HEK293 (cell line): Measurements from ENCODE around the gene ARMC8.

Experiments
- CTCF ChIA-PET: fragments of 350-600 bp; formaldehyde crosslinking; extraction: SDS; loops from one replicate; lab custom pipeline; 2021; ENCODE audit warnings: antibody characterized with exemption; lab: Yijun Ruan, JAX
- POLR2A ChIA-PET: fragments of 300-600 bp; formaldehyde crosslinking; extraction: SDS; loops from one replicate; lab custom pipeline; 2020; ENCODE audit warnings: antibody characterized with exemption, inconsistent platforms; lab: Yijun Ruan, JAX
- H3K27ac ChIP-seq: fragments of 200-500 bp; sonication (Bioruptor generic); 2 replicates; pipeline ENCODE4 v1.5.1; 2014; ENCODE audit warnings: low read depth, low read length, control low read depth, inconsistent platforms; ENCODE audit errors: extremely low read depth
- H3K36me3 ChIP-seq, 2 experiments: fragments of 200-500 bp in 1 of 2; sonication (Bioruptor generic) in 1 of 2; 1 replicate in 1 of 2; 2 replicates in 1 of 2; pipeline ENCODE4 v1.5.1; 2014 to 2017; ENCODE audit warnings: inconsistent platforms in 2 of 2, low read length in 2 of 2; ENCODE audit not compliant: control insufficient read depth in 2 of 2, insufficient read depth in 1 of 2
- H3K4me1 ChIP-seq: fragments of 200-500 bp; sonication (Bioruptor generic); 2 replicates; pipeline ENCODE4 v1.5.1; 2014; ENCODE audit warnings: mild to moderate bottlenecking, low read length, inconsistent platforms; ENCODE audit not compliant: control insufficient read depth, insufficient read depth
- H3K4me3 ChIP-seq: 2 replicates; pipeline ENCODE4 v1.5.1; 2011; ENCODE audit warnings: low read depth, mild to moderate bottlenecking, control low read depth, low read length, moderate library complexity
- H3K9me3 ChIP-seq: fragments of 200-500 bp; sonication (Bioruptor generic); 2 replicates; pipeline ENCODE4 v1.5.1; 2014; ENCODE audit warnings: low read depth, low read length, inconsistent platforms; ENCODE audit not compliant: control insufficient read depth, insufficient read depth
- KLF9 ChIP-seq: fragments of 450-650 bp; formaldehyde crosslinking; IDR thresholded peaks from 2 replicates; pipeline ENCODE4 v1.5.1; 2016; ENCODE audit warnings: missing biosample characterization, missing genetic modification characterization, low read depth
- SCRT1 ChIP-seq: fragments of 450-650 bp; formaldehyde crosslinking; IDR thresholded peaks from 2 replicates; pipeline ENCODE4 v1.5.1; 2016; ENCODE audit warnings: missing biosample characterization, missing genetic modification characterization, borderline replicate concordance
- SP7 ChIP-seq: fragments of 450-650 bp; formaldehyde crosslinking; IDR thresholded peaks from 2 replicates; pipeline ENCODE4 v1.5.1; 2016; ENCODE audit warnings: missing biosample characterization, missing genetic modification characterization
- TRIM28 ChIP-seq: IDR thresholded peaks from 2 replicates; pipeline ENCODE4 v1.6.1; 2011; ENCODE audit warnings: low read length, control low read depth, borderline replicate concordance
- ZFP41 ChIP-seq: fragments of 450-650 bp; formaldehyde crosslinking; IDR thresholded peaks from 2 replicates; pipeline ENCODE4 v1.5.1; 2016; ENCODE audit warnings: missing biosample characterization, missing genetic modification characterization, borderline replicate concordance
- ZNF112 ChIP-seq: fragments of 450-650 bp; formaldehyde crosslinking; IDR thresholded peaks from 2 replicates; pipeline ENCODE4 v1.5.0; 2017; ENCODE audit warnings: missing biosample characterization, missing genetic modification characterization
- ZNF19 ChIP-seq: fragments of 450-650 bp; formaldehyde crosslinking; IDR thresholded peaks from 2 replicates; pipeline ENCODE4; 2016; ENCODE audit warnings: missing biosample characterization, missing genetic modification characterization, low read depth
- ZNF2 ChIP-seq: fragments of 450-650 bp; formaldehyde crosslinking; IDR thresholded peaks from 2 replicates; pipeline ENCODE4 v1.5.1; 2016; ENCODE audit warnings: missing biosample characterization, missing genetic modification characterization
- ZNF214 ChIP-seq: fragments of 450-650 bp; formaldehyde crosslinking; IDR thresholded peaks from 2 replicates; pipeline ENCODE4 v1.5.1; 2017; ENCODE audit warnings: missing biosample characterization, mild to moderate bottlenecking, missing genetic modification characterization, borderline replicate concordance
- ZNF433 ChIP-seq: fragments of 450-650 bp; formaldehyde crosslinking; IDR thresholded peaks from 2 replicates; pipeline ENCODE4 v1.5.1; 2016; ENCODE audit warnings: missing biosample characterization, missing genetic modification characterization, low read depth
- ZNF530 ChIP-seq: fragments of 450-650 bp; formaldehyde crosslinking; IDR thresholded peaks from 2 replicates; pipeline ENCODE4 v1.5.1; 2016; ENCODE audit warnings: low read depth, missing biosample characterization, missing genetic modification characterization
- ZNF670 ChIP-seq: fragments of 450-650 bp; formaldehyde crosslinking; IDR thresholded peaks from 2 replicates; pipeline ENCODE4 v1.5.1; 2016; ENCODE audit warnings: missing biosample characterization, missing genetic modification characterization, low read depth
- ZNF843 ChIP-seq: fragments of 450-650 bp; formaldehyde crosslinking; IDR thresholded peaks from 2 replicates; pipeline ENCODE4 v1.5.1; 2016; ENCODE audit warnings: missing biosample characterization, missing genetic modification characterization
- TF ChIP-seq, protein P1 (sequence below): IDR thresholded peaks from 2 replicates; pipeline ENCODE4 v1.6.1; 2011; ENCODE audit warnings: mild to moderate bottlenecking, low read depth, low read length, borderline replicate concordance
- TF ChIP-seq, protein P2 (sequence below): fragments of 450-650 bp; formaldehyde crosslinking; IDR thresholded peaks from 2 replicates; pipeline ENCODE4 v1.5.1; 2017; ENCODE audit warnings: missing biosample characterization, missing genetic modification characterization
- TF ChIP-seq, protein P3 (sequence below): fragments of 450-650 bp; formaldehyde crosslinking; IDR thresholded peaks from 2 replicates; pipeline ENCODE4 v1.5.1; 2016; ENCODE audit warnings: missing biosample characterization, missing genetic modification characterization
- TF ChIP-seq, protein P4 (sequence below): fragments of 450-650 bp; formaldehyde crosslinking; IDR thresholded peaks from 2 replicates; pipeline ENCODE4 v1.5.1; 2017; ENCODE audit warnings: missing biosample characterization, missing genetic modification characterization
- TF ChIP-seq, protein P5 (sequence below): fragments of 450-650 bp; formaldehyde crosslinking; IDR thresholded peaks from 2 replicates; pipeline ENCODE4 v1.5.1; 2017; ENCODE audit warnings: missing biosample characterization, missing genetic modification characterization
- TF ChIP-seq, protein P6 (sequence below): fragments of 450-650 bp; formaldehyde crosslinking; IDR thresholded peaks from 2 replicates; pipeline ENCODE4; 2016; ENCODE audit warnings: missing biosample characterization, missing genetic modification characterization
- TF ChIP-seq, protein P7 (sequence below): fragments of 450-650 bp; formaldehyde crosslinking; IDR thresholded peaks from 2 replicates; pipeline ENCODE4 v1.5.1; 2016; ENCODE audit warnings: missing biosample characterization, missing genetic modification characterization

The ARMC8 gene

DNA sequence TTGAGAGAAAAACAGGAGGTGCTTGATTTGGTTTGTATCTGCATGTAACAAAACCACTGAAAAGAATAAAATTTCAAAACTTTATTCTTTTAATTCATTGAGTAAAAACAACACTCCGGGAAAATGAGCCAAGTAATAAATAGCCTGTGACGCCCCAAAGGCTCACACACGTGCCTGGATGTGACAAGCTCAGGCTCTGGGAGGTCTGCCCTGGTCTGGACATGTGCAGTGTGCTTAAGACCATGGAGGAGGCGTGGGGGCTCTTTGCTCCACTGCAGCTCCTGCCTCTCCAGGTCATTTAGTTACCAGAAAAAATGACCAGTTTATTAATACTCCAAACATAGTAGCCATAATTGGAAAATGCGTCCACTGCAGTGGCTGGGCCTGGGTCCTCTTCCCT is 151.1 kb downstream of the ARMC8 start (continued):
- TF ChIP-seq, protein P1, sequence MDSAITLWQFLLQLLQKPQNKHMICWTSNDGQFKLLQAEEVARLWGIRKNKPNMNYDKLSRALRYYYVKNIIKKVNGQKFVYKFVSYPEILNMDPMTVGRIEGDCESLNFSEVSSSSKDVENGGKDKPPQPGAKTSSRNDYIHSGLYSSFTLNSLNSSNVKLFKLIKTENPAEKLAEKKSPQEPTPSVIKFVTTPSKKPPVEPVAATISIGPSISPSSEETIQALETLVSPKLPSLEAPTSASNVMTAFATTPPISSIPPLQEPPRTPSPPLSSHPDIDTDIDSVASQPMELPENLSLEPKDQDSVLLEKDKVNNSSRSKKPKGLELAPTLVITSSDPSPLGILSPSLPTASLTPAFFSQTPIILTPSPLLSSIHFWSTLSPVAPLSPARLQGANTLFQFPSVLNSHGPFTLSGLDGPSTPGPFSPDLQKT, result no peak

DNA sequence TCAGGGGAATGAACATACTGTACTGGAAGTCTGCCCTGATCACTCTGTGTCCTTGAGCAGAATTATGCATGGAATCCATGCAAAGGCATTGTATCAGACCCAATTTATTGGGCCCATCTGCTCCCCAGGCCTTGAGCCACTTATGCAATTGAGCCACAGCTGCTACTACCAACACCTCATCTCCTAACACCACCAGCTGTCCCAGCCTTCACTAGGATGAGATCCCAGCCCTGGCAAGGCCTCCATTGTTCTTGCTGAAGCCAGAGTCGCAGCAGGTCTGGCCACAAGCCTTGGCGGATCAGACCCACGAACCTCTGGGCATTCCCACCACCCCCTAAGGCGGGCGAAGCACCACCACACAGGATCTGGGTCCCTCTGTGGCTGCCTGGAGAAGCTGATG is 151.7 kb downstream of the ARMC8 start:
- Histone ChIP-seq H3K36me3 (no peaks in the 10 kb centered on the region), H3K4me1 (no peaks in the 10 kb centered on the region), H3K27ac (no peak overlapping the region), H3K9me3 (no peaks in the 10 kb centered on the region), H3K4me3 (no peak overlapping the region)
- TF ChIP-seq ZNF19 (tag by site-specific recombination), result no peak
- no peak for TF ChIP-seq ZNF112 (tag by site-specific recombination)
- TF ChIP-seq ZNF2 (tag by site-specific recombination), result no peak
- no peak for TF ChIP-seq ZNF670 (tag by site-specific recombination)
- POLR2A ChIA-PET, result no interaction called here
- CTCF ChIA-PET, result no interaction called here

DNA sequence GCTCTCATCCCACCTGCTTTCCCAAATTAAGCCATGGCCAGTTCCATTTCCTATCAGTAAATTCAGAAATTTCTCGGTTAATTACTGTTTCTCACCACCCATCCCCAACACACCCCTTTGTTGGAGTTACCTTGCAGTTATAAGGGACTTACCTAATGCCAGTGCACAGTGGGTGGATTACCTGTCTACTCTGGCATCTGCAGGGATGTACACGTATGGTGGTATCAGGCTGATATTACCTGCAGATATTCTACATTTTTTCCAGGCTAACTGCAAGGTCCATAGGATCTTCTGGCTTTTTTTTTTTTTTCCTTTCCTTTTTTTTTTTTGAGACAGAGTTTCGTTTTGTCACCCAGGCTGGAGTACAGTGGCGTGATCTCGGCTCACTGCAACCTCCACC is 153.4 kb downstream of the ARMC8 start:
- ChIA-PET CTCF (interaction anchor here (0.9 kb wide), 1 partner anchor 10 kb away, joined by 6 read pairs; no protein-coding TSS in a partner anchor), POLR2A (no interaction called here)
- H3K9me3 ChIP-seq, result no peaks in the 10 kb centered on the region
- H3K4me1 ChIP-seq, result no peaks in the 10 kb centered on the region
- TF ChIP-seq SP7 (tag by site-specific recombination), result no peak
- TF ChIP-seq, protein P2, sequence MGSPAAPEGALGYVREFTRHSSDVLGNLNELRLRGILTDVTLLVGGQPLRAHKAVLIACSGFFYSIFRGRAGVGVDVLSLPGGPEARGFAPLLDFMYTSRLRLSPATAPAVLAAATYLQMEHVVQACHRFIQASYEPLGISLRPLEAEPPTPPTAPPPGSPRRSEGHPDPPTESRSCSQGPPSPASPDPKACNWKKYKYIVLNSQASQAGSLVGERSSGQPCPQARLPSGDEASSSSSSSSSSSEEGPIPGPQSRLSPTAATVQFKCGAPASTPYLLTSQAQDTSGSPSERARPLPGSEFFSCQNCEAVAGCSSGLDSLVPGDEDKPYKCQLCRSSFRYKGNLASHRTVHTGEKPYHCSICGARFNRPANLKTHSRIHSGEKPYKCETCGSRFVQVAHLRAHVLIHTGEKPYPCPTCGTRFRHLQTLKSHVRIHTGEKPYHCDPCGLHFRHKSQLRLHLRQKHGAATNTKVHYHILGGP (tag by site-specific recombination), result no peak
- no peak for TF ChIP-seq ZNF214 (tag by site-specific recombination)
- TF ChIP-seq, protein P3, sequence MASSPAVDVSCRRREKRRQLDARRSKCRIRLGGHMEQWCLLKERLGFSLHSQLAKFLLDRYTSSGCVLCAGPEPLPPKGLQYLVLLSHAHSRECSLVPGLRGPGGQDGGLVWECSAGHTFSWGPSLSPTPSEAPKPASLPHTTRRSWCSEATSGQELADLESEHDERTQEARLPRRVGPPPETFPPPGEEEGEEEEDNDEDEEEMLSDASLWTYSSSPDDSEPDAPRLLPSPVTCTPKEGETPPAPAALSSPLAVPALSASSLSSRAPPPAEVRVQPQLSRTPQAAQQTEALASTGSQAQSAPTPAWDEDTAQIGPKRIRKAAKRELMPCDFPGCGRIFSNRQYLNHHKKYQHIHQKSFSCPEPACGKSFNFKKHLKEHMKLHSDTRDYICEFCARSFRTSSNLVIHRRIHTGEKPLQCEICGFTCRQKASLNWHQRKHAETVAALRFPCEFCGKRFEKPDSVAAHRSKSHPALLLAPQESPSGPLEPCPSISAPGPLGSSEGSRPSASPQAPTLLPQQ (tag by site-specific recombination), result no peak
- TF ChIP-seq, protein P1, result no peak
- TF ChIP-seq ZNF530, result no peak
- no peak for TF ChIP-seq KLF9 (tag by site-specific recombination)
- TF ChIP-seq, protein P4, sequence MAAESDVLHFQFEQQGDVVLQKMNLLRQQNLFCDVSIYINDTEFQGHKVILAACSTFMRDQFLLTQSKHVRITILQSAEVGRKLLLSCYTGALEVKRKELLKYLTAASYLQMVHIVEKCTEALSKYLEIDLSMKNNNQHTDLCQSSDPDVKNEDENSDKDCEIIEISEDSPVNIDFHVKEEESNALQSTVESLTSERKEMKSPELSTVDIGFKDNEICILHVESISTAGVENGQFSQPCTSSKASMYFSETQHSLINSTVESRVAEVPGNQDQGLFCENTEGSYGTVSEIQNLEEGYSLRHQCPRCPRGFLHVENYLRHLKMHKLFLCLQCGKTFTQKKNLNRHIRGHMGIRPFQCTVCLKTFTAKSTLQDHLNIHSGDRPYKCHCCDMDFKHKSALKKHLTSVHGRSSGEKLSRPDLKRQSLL (tag by site-specific recombination), result no peak
- TF ChIP-seq ZNF433, result no peak
- TF ChIP-seq, protein P5, sequence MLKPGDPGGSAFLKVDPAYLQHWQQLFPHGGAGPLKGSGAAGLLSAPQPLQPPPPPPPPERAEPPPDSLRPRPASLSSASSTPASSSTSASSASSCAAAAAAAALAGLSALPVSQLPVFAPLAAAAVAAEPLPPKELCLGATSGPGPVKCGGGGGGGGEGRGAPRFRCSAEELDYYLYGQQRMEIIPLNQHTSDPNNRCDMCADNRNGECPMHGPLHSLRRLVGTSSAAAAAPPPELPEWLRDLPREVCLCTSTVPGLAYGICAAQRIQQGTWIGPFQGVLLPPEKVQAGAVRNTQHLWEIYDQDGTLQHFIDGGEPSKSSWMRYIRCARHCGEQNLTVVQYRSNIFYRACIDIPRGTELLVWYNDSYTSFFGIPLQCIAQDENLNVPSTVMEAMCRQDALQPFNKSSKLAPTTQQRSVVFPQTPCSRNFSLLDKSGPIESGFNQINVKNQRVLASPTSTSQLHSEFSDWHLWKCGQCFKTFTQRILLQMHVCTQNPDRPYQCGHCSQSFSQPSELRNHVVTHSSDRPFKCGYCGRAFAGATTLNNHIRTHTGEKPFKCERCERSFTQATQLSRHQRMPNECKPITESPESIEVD (tag by site-specific recombination), result no peak
- TF ChIP-seq, protein P6, sequence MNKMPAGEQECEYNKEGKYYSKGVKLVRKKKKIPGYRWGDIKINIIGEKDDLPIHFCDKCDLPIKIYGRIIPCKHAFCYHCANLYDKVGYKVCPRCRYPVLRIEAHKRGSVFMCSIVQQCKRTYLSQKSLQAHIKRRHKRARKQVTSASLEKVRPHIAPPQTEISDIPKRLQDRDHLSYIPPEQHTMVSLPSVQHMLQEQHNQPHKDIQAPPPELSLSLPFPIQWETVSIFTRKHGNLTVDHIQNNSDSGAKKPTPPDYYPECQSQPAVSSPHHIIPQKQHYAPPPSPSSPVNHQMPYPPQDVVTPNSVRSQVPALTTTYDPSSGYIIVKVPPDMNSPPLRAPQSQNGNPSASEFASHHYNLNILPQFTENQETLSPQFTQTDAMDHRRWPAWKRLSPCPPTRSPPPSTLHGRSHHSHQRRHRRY (tag by site-specific recombination), result no peak
- TF ChIP-seq, protein P7, sequence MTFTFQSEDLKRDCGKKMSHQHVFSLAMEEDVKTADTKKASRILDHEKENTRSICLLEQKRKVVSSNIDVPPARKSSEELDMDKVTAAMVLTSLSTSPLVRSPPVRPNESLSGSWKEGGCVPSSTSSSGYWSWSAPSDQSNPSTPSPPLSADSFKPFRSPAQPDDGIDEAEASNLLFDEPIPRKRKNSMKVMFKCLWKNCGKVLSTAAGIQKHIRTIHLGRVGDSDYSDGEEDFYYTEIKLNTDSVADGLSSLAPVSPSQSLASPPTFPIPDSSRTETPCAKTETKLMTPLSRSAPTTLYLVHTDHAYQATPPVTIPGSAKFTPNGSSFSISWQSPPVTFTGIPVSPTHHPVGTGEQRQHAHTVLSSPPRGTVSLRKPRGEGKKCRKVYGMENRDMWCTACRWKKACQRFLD (tag by site-specific recombination), result no peak
- TF ChIP-seq ZFP41 (tag by site-specific recombination), result no peak
- no peak for TF ChIP-seq ZNF843 (tag by site-specific recombination)
- no peak for TF ChIP-seq TRIM28
- TF ChIP-seq SCRT1 (tag by site-specific recombination), result no peak
- no peak overlapping the region for H3K4me3 ChIP-seq
- H3K36me3 ChIP-seq, result no peaks in the 10 kb centered on the region
- no peak overlapping the region for H3K27ac ChIP-seq
